ENCODE measurements around the gene ARID3C. TPM values are rescaled to one million over a fixed set of nuclear protein-coding genes. Genes with fewer than 3 reads are reported as not detected.

ARID3C gene
- total RNA-seq, 1 donor from 2014 or later, result 4.7 TPM

DNA sequence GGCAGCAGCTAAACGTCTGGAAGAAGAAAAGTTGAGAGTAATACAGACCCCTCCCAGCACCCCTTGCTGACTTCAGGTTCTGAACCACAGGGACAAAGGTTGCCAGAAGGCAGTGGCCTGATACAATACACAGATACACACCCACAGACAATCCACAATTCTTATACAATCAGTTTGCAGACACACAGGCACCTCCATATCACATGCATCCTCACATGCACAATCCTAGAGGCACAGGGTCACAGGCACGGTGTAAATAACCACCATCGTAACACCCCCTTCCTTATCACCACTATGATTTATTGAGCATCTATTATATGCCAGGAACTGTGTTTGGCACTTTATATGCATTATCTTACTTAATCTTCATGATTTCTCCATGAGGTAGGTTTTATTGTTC lies 47.5 kb downstream of the ARID3C start:
- no peak overlapping the region for H3K9ac ChIP-seq
- no peak for DNase-seq (ENCODE audit: low spot score)
- no peaks in the 10 kb centered on the region for H3K9me3 Mint-ChIP-seq
- no peak overlapping the region for H3K27ac ChIP-seq
- peaks cover 6% of the 10 kb centered on the region for H3K27me3 Mint-ChIP-seq (ENCODE audit: insufficient read depth, low read depth)
- peaks cover 87% of the 10 kb centered on the region for H3K4me1 Mint-ChIP-seq
- H2AFZ ChIP-seq (replicated peaks), result no peak overlapping the region
- H3K4me1 ChIP-seq, result peaks cover 69% of the 10 kb centered on the region
- H3K9me3 ChIP-seq (ENCODE audit: low read depth), result no peaks in the 10 kb centered on the region
- H3K36me3 Mint-ChIP-seq, result peaks cover under 1% of the 10 kb centered on the region
- H3K27ac Mint-ChIP-seq, result peak overlapping the region; percentile 100
- H3K27me3 ChIP-seq, result peaks cover 39% of the 10 kb centered on the region
- H3K4me3 Mint-ChIP-seq, result peak overlapping the region; percentile 75
- H3K79me2 ChIP-seq (ENCODE audit: low read depth), result no peaks in the 10 kb centered on the region
- no peak overlapping the region for H3K4me3 ChIP-seq
- peak overlapping the region; percentile 94 for H3K4me2 ChIP-seq
- TF ChIP-seq EZH2phosphoT487 (IDR thresholded peaks at IDR 0.05) (no peak), EZH2 (IDR thresholded peaks at IDR 0.05) (no peak)
- TF ChIP-seq, protein P1, sequence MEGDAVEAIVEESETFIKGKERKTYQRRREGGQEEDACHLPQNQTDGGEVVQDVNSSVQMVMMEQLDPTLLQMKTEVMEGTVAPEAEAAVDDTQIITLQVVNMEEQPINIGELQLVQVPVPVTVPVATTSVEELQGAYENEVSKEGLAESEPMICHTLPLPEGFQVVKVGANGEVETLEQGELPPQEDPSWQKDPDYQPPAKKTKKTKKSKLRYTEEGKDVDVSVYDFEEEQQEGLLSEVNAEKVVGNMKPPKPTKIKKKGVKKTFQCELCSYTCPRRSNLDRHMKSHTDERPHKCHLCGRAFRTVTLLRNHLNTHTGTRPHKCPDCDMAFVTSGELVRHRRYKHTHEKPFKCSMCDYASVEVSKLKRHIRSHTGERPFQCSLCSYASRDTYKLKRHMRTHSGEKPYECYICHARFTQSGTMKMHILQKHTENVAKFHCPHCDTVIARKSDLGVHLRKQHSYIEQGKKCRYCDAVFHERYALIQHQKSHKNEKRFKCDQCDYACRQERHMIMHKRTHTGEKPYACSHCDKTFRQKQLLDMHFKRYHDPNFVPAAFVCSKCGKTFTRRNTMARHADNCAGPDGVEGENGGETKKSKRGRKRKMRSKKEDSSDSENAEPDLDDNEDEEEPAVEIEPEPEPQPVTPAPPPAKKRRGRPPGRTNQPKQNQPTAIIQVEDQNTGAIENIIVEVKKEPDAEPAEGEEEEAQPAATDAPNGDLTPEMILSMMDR (IDR thresholded peaks at IDR 0.05), result no peak
- peaks cover 55% of the 10 kb centered on the region for H3F3A ChIP-seq (ENCODE audit: low read depth)
- H4K20me1 ChIP-seq (ENCODE audit: low read depth), result peaks cover 37% of the 10 kb centered on the region
- no peaks in the 10 kb centered on the region for H3K36me3 ChIP-seq

DNA sequence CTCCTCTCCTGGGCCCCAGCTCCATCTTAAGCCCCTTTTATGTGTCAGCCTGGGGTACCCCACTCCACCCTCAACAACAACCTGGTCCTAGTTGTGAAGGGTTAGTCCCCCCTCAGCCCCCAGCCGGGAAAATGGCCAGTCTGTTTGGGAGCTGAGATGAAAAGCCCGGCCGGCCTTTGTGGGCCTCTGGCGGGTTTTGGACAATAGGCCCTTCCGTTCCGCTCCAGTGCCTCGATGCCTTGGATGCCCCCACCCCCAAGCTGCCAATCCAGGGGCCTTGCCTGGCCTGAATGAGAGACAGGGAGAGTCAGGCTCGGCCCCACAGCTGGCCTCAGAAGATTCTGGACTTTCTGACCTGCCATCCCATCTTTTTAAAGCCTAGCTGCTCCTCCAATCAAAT lies 48.5 kb downstream of the ARID3C start:
- H3K4me3 ChIP-seq, result peak overlapping the region; percentile 55
- peaks cover 31% of the 10 kb centered on the region for H4K20me1 ChIP-seq (ENCODE audit: low read depth)
- H3K79me2 ChIP-seq (ENCODE audit: low read depth), result no peaks in the 10 kb centered on the region
- peak overlapping the region; percentile 94 for H3K4me2 ChIP-seq
- no peaks in the 10 kb centered on the region for H3K9me3 ChIP-seq (ENCODE audit: low read depth)
- peaks cover 29% of the 10 kb centered on the region for H3K27me3 ChIP-seq
- no peaks in the 10 kb centered on the region for H3K9me3 Mint-ChIP-seq
- no peaks in the 10 kb centered on the region for H3K36me3 ChIP-seq
- DNase-seq (ENCODE audit: low spot score), result peak; percentile 96
- TF ChIP-seq EZH2phosphoT487 (IDR thresholded peaks at IDR 0.05) (no peak), EZH2 (IDR thresholded peaks at IDR 0.05) (no peak)
- TF ChIP-seq, protein P1 (IDR thresholded peaks at IDR 0.05), result no peak
- no peak overlapping the region for H2AFZ ChIP-seq (replicated peaks)
- peaks cover 70% of the 10 kb centered on the region for H3K4me1 ChIP-seq
- peak overlapping the region; percentile 75 for H3K4me3 Mint-ChIP-seq
- H3K27me3 Mint-ChIP-seq (ENCODE audit: insufficient read depth, low read depth), result peaks cover 6% of the 10 kb centered on the region
- peaks cover 59% of the 10 kb centered on the region for H3F3A ChIP-seq (ENCODE audit: low read depth)
- H3K9ac ChIP-seq, result no peak overlapping the region
- peak overlapping the region; percentile 100 for H3K27ac Mint-ChIP-seq
- H3K36me3 Mint-ChIP-seq, result peaks cover 6% of the 10 kb centered on the region
- H3K27ac ChIP-seq, result peak overlapping the region; percentile 89
- peaks cover 85% of the 10 kb centered on the region for H3K4me1 Mint-ChIP-seq

DNA sequence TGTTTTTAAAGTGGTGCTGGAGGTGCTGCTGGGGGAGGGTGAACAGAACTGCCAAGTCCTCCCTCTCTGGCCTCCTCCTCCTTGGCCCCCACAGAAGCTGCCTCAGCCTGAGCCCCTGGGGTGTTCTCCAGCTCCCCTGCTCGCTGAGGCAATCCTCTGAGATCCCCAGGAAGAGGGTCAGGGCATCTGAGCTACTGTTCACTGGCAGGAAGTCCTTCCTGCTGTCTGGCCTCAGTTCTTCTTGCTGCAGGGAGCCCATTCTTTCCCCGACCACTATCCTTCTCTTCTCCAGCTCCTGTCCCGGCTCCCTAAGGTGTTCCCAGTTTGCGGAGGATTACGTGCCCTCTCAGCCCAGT lies 49.1 kb downstream of the ARID3C start:
- Mint-ChIP-seq H3K4me3 (peak overlapping the region; percentile 75), H3K27me3 (ENCODE audit: insufficient read depth, low read depth) (peaks cover 6% of the 10 kb centered on the region), H3K27ac (peak overlapping the region; percentile 100), H3K36me3 (peaks cover 6% of the 10 kb centered on the region), H3K9me3 (no peaks in the 10 kb centered on the region), H3K4me1 (peaks cover 84% of the 10 kb centered on the region)
- Histone ChIP-seq H2AFZ (replicated peaks) (no peak overlapping the region), H3K79me2 (ENCODE audit: low read depth) (no peaks in the 10 kb centered on the region), H3K27ac (peak overlapping the region; percentile 89), H3K36me3 (no peaks in the 10 kb centered on the region), H3K4me1 (peaks cover 74% of the 10 kb centered on the region), H3K4me3 (peak overlapping the region; percentile 55), H3K9ac (no peak overlapping the region), H3F3A (ENCODE audit: low read depth) (peaks cover 59% of the 10 kb centered on the region), H3K9me3 (ENCODE audit: low read depth) (no peaks in the 10 kb centered on the region), H3K4me2 (peak overlapping the region; percentile 94), H3K27me3 (peaks cover 23% of the 10 kb centered on the region), H4K20me1 (ENCODE audit: low read depth) (peaks cover 28% of the 10 kb centered on the region)
- no peak for TF ChIP-seq EZH2phosphoT487 (IDR thresholded peaks at IDR 0.05)
- TF ChIP-seq EZH2 (IDR thresholded peaks at IDR 0.05), result no peak
- TF ChIP-seq, protein P1 (IDR thresholded peaks at IDR 0.05), result no peak
- DNase-seq (ENCODE audit: low spot score), result no peak
